CD4-positive, alpha-beta T cell treated with Interferon alpha-2 for 1 hour (primary cell): ENCODE results near the gene PROB1.
"Not testable (repeated sequence)": the region's sequence is repeated elsewhere in the genome, so short reads cannot be mapped to it uniquely, and the experiment has no call there.

Experiments
- DNase-seq, 2 donors: peaks; one replicate each; pipeline ENCODE4 v3.0.0-alpha.2; 2020 to 2022

PROB1 gene

GRCh38 chr5:139391570-139392323 is 3.2 kb downstream of the PROB1 start:
- DNase-seq = no peak

DNA sequence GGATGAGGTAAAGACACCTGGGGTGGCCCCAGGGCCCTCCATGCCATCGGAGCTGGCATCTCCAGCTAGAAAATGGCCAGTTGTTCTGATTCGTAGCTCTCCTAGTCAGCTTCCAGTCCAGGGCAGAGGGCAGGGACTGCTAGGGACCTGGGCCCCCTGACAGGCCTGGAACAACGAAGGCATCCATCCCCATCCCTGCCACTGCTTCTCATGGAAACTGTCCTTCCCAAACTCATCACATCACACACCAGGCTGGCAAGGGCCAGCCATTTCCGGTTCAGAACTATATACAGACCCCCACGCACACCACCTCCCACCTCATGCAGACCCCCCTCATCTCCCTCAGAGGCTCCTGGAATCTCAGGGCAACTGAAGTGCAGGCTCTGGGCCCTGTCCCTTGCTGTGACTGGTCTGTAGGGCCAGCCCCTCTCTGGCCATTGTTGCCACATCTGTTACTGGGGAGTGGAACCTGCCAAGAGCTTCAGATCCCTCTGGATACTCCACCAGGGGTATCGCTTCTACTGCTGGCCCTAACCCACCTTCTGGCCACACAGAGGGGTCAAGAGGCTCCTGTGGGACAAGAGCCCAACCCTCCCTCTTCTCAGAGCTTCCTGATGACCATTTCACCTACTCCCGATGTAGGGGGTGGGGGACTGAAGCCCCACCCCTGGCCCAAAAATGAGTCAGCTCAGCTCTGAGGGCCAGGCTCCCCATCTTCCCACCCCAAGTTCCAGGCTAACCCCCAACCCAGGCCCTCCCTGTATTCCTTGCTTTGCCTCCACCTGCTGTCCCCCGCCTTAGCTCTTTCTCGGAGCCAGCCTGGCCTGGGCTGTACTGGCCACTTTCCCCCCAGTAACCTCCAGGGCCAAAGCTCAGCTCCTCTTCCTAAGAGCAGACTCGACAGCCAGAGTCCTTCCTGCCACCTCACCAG is 4.0 kb downstream of the PROB1 start:
- no peak for DNase-seq

- peak; percentile 83 for DNase-seq
Observed at GRCh38 chr5:139389701-139390638, 4.9 kb downstream of the PROB1 start, which contains the start of gene MZB1. Gene MZB1, minus strand, starts transcription at chr5:139389913. Its CDS starts 57 bp downstream, at chr5:139389856.

GRCh38 chr5:139388198-139388821 is 6.6 kb downstream of the PROB1 start:
- DNase-seq = peak in 1 of 2 donors; percentile 64

DNA sequence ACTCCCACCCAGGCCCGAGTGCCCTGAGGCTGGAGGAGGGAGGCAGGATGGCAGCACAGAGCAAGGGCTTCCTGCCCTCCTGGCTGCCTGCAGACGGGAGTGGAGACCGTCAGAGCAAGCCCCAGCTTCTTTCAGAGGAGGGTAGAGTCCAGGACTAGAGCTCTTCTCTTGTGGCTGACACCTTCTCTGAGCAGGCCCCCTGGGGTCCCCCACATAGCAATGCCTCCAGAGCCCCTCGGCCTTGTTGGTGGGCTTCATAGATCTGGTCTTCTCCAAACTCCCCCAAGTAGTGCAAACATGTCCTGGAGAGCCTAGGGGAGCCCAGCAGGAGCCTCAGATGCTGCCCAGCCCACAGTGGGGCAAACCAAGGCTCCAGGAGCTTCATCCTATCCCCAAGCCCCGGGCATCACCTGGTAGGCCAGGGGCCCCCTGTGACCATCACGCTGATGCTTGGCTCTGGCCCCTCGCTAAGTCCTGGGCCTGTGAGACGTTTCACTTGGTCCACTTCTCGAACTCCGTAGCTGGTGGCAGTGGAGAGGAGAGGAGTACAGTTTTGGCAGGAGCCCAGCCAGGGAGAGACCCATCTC is 7.2 kb downstream of the PROB1 start:
- DNase-seq = no peak

DNA sequence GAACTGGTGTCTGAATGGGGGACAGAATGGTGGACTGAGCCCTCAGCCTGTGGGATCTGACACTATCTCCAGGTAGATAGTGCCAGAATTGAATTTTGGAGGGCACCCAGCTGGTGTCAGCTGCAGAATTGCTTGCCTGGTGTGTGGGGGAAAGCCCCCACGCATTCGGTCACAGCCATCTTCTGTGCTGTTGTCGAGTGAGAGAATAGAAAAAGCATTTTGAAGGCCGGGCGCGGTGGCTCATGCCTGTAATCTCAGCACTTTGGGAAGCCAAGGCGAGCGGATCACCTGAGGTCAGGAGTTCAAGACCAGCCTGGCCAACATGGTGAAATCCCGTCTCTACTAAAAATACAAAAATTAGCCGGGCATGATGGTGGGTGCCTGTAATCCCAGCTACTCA is 7.9 kb downstream of the PROB1 start:
- DNase-seq = not testable (repeated sequence)

GRCh38 chr5:139386050-139386438 is 8.9 kb downstream of the PROB1 start:
- DNase-seq = no peak

DNA sequence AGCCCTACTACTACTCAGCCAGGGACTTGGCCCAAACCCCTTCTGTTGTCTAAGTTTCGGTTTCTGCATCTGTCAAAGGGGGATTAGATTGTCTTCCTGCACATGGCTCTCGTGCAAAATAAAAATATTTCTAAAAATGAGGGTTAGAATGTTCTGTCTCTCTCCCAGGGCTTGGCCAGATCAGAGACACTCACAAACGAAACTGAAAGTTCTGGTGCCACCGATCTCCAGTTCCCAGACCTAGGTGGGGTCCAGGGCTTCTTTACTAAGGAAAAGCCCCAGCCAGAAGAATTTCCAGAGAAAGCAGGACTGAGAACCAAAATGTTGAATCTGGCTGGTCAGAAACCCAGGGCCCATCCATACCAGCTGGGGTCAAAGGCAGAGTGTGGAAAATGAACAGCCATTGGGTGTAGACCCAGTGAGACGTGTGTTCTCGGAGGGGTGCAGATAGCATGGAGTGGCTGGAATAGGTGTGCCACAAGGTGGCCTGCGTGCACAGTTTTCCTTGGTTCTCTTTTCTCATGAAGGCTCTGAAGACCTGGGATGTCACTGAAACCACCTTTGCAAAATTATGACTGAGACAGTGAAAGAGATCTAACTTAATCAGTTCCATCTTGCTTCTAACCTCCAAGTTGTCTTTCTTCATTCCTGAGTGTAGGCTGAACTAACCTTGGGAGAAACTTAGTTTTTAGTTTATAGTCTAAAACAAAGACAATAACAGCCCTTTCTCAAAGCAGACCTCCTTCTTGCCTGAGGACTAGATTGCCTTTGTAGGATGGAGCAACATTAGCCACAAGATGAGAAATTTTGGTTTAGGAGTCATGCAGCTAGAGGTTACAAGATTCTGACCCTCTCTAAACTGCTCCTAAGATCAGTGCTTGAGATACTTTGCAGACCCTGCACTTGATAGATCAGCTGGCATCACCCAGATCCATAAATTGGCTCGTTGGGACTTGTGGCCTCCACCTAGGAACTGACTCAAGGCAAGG is 9.5 kb downstream of the PROB1 start:
- DNase-seq = peak in 1 of 2 donors; percentile 54

DNA sequence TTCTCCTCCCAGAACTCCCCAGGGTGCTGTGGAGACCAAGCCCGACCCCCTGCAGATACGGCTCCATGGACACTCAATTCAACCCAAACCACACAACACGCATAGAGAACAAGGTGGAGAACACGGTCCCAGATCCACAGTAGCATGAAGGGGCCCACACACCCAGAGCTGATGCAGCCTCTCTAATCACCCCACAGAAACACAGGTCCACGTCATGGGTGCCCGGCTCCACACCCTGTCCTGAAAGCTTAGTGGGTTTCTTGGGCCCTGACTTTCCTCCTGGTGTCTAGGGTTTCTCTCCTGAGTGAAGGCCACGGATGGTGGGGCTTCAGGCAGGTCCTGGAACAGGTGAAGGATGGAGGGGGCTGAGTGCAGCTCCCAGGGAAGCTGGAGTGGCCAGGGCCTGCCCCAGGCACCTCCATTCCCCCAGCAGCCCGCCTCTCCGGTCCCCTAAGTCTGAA is 10.3 kb downstream of the PROB1 start:
- DNase-seq = no peak

- DNase-seq = no peak
Observed at GRCh38 chr5:139383993-139384590, 10.8 kb downstream of the PROB1 start.

- DNase-seq = no peak
Observed at GRCh38 chr5:139383275-139383992, 11.5 kb downstream of the PROB1 start, which contains the start of gene SLC23A1. Gene SLC23A1, minus strand, starts transcription at chr5:139383297. Its CDS starts 44 bp downstream, at chr5:139383253.

GRCh38 chr5:139382807-139383206 is 12.1 kb downstream of the PROB1 start:
- DNase-seq = no peak

GRCh38 chr5:139381837-139382761 is 12.8 kb downstream of the PROB1 start:
- DNase-seq = no peak

GRCh38 chr5:139379626-139380449 is 15.1 kb downstream of the PROB1 start:
- DNase-seq = no peak

DNA sequence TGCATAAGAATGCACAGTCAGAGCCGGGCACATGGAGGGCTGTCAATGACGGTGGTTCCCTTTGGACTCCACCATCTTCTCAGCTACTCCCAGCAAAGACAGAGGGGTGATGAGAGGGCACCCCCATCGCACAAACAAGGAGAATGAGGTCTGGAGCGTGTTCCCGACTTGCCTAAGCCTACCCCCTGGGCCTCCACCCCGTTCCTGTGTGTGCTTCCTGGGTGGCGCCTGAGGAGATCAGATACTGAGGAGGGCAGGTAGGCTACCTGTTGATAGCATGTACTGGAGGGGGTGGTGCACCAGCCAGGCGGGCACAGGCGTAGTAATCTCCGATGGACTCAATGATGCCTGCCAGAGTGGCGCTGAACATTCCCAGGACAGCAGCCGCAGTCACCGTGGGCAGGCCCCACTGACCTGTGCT is 16.0 kb downstream of the PROB1 start:
- no peak for DNase-seq

- no peak for DNase-seq
Observed at GRCh38 chr5:139378101-139378825, 16.6 kb downstream of the PROB1 start.
